ENCODE measurements around the gene TBX10.

DNA sequence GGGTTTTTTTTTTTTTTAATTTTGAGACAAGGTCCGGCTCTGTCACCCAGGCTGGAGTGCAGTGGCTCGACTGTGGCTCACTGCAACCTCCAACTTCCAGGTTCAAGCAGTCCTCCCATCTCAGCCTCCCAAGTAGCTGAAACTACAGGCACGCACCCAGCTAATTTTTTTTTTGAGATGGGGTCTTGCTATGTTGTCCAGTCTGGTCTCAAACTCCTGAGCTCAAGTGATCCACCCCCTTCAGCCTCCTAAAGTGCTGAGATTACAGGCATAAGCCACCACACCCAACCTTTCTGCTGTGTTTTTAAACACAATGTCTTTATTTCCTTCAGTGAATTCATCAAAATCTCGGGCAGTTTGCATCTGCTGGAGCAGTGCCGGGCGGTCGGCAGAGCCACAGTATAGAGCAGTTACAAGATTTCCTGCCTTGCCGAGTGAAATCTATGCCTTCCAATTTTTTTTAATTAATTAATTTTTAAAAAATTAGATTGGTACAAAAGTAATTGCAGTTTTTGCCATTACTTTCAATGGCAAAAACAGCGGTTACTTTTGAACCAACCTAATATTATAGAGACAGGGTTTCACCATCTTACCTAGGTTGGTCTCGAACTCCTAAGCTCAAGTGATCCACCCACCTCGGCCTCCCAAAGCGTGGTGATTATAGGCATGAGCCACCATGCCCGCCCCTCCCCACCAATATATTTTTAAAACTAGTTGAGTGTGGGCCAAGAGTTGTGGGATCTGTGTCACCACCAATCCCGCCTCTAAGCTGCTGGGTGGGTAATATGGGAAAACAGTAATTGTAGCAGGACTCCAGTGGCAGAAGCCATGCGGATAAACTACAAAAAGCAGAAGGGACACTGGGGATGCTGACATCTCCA lies 13.6 kb upstream of the TBX10 start:
- TF ChIP-seq, protein P1, sequence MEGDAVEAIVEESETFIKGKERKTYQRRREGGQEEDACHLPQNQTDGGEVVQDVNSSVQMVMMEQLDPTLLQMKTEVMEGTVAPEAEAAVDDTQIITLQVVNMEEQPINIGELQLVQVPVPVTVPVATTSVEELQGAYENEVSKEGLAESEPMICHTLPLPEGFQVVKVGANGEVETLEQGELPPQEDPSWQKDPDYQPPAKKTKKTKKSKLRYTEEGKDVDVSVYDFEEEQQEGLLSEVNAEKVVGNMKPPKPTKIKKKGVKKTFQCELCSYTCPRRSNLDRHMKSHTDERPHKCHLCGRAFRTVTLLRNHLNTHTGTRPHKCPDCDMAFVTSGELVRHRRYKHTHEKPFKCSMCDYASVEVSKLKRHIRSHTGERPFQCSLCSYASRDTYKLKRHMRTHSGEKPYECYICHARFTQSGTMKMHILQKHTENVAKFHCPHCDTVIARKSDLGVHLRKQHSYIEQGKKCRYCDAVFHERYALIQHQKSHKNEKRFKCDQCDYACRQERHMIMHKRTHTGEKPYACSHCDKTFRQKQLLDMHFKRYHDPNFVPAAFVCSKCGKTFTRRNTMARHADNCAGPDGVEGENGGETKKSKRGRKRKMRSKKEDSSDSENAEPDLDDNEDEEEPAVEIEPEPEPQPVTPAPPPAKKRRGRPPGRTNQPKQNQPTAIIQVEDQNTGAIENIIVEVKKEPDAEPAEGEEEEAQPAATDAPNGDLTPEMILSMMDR (IDR thresholded peaks at IDR 0.05; ENCODE audit: insufficient read depth, low read depth, low read length), result no peak
- no peak for TF ChIP-seq EZH2 (IDR thresholded peaks at IDR 0.05; ENCODE audit: insufficient read depth, low read length)
